ENCODE data around the gene GABRD.

GABRD gene

DNA sequence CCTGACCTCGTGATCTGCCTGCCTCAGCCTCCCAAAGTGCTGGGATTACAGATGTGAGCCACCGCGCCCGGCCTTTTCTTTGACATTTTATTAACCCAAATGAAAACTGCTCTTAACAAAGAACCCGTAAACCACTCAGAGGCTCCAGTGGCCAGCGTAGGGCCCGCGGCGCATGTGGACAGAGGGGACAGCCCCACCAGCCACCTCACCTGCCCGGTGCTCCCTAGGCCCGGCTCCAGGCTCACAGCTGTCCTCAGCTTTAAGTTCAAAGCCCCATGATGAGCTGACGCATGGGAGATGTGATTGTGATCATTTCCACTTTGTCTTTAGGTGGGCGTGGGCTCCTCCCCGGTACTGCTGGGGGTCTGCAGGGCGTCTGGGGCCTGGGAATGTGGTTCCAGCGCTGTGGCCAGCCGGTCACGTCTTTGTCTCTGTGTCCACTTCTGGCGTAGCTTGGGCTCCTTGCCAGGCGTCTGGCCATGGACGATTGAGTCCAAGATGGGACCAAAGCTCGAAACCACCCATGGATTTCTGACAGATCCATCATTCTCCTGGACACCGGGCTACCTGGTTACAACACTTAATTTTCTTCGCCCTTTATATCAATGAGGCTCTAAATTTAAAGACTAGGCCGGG is 37.9 kb downstream of the GABRD start:
- TF ChIP-seq, protein P1, sequence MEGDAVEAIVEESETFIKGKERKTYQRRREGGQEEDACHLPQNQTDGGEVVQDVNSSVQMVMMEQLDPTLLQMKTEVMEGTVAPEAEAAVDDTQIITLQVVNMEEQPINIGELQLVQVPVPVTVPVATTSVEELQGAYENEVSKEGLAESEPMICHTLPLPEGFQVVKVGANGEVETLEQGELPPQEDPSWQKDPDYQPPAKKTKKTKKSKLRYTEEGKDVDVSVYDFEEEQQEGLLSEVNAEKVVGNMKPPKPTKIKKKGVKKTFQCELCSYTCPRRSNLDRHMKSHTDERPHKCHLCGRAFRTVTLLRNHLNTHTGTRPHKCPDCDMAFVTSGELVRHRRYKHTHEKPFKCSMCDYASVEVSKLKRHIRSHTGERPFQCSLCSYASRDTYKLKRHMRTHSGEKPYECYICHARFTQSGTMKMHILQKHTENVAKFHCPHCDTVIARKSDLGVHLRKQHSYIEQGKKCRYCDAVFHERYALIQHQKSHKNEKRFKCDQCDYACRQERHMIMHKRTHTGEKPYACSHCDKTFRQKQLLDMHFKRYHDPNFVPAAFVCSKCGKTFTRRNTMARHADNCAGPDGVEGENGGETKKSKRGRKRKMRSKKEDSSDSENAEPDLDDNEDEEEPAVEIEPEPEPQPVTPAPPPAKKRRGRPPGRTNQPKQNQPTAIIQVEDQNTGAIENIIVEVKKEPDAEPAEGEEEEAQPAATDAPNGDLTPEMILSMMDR (conservative IDR thresholded peaks at IDR 0.05; ENCODE audit: control insufficient read depth, insufficient read depth, low read depth, low read length) = no peak
- H3K4me3 ChIP-seq (ENCODE audit: control insufficient read depth, low read depth, low read length) = no peak overlapping the region
- no peak for DNase-seq (ENCODE audit: low read depth)

DNA sequence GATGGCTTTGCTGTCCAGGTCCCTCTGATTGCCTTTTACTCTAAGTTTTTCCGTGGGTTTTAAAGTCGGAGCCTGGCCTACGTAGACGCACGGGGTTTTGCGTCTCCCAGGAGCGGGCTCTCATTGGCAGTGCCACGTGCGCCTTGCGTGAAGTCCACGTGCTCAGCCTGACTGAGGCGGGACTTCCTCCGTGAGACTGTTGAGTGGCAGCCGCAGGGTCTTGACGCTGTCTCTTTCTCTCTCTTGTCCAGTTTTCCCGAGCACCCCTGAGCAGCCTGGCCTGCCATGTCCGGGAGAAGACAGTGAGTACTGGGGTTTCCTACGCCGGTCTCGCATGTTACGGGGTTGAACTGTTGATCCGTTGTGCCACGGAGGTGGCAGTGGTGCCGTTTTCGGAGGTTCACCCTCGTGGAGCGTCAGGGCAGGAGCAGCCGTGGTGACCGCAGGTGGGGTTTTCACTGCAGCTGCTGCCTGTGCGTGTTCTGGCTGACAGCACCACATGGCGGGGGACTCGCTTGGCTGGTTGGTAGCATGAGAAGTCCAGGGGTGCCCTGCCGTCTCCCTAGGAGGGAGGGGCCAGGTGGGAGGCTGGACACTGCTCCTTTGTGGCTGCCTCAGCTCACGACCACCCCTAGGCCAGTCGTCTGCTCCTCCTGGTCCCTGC is 40.3 kb downstream of the GABRD start:
- no peak overlapping the region for H3K4me3 ChIP-seq (ENCODE audit: control insufficient read depth, low read depth, low read length)
- no peak for DNase-seq (ENCODE audit: low read depth)
- TF ChIP-seq, protein P1 (conservative IDR thresholded peaks at IDR 0.05; ENCODE audit: control insufficient read depth, insufficient read depth, low read depth, low read length) = no peak

DNA sequence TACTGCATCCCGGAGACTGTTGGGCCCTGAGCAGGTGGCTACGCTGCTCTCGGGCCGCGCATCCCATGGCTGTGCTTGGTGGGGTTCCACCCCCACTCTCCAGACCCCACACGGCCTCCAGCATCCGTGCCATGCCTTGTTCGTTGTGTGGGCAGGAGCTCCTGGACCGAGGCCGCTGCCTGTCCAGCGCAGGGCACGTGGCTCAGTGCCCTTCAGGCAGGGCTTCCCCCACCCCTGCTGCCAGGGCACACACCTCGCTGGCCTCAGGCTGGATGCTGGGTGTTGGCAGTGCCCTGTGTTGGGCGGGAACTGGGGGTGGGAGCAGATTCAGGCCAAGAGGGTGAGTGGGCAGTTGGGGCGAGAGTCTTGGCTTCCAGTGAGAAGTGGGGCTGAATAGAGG is 40.9 kb downstream of the GABRD start:
- no peak overlapping the region for H3K4me3 ChIP-seq (ENCODE audit: control insufficient read depth, low read depth, low read length)
- TF ChIP-seq, protein P1 (conservative IDR thresholded peaks at IDR 0.05; ENCODE audit: control insufficient read depth, insufficient read depth, low read depth, low read length) = no peak
- DNase-seq (ENCODE audit: low read depth) = no peak

DNA sequence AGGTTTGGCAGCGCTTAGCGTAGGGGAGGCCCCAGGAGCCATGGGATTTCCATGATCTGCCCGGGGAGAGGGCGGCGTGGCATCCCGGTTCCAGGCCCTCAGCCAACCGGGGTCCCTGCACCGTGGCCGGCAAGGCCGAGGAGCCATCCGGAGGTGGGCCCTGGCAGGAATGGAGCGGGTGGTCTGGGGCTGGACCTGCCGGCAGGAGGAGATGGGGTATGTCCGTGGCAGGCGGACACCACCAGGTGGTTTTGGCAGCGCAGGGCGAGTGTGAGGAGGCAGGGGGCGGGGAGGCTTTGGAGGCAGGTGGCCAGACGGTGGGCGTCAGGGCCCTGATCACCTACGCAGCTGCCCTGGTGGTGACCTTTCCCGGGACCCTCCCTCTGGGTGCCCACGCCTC is 41.4 kb downstream of the GABRD start:
- H3K4me3 ChIP-seq (ENCODE audit: control insufficient read depth, low read depth, low read length) = no peak overlapping the region
- no peak for DNase-seq (ENCODE audit: low read depth)
- TF ChIP-seq, protein P1 (conservative IDR thresholded peaks at IDR 0.05; ENCODE audit: control insufficient read depth, insufficient read depth, low read depth, low read length) = no peak

DNA sequence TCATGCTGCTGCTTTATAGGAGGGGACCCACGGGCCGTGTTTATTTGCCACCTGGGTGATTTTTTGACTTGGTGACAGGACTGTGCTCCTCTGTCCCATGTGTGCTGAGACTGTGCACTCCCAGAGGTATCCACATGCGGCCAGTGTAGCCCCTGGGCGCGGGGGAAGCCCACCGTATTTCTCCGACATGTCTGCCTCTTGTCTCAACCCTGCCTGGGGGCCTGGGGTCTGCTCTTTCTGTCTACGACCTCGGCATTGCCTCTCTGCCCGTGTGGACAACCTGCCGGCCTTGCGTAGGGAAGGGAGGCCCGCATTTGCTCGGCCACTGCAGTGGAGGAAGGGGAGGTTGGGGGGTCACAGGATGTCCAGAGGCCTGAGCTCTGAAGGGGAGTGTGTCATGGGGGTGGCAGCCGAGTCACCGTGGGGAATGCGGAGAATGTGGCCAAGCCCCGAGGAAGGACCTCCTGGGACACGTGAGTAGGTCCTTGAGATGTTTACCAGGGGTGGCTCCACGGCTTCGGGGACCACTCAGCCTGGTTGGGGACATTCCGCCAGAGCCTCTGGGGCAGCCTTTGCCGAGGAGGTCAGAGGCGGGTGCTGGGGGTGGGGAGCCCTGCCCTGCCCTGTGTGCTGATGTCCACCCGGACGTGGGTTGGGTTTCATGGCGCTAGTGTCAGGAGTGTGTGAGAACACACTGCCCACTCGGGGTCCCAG is 42.1 kb downstream of the GABRD start:
- no peak for DNase-seq (ENCODE audit: low read depth)
- H3K4me3 ChIP-seq (ENCODE audit: control insufficient read depth, low read depth, low read length) = no peak overlapping the region
- TF ChIP-seq, protein P1 (conservative IDR thresholded peaks at IDR 0.05; ENCODE audit: control insufficient read depth, insufficient read depth, low read depth, low read length) = no peak

DNA sequence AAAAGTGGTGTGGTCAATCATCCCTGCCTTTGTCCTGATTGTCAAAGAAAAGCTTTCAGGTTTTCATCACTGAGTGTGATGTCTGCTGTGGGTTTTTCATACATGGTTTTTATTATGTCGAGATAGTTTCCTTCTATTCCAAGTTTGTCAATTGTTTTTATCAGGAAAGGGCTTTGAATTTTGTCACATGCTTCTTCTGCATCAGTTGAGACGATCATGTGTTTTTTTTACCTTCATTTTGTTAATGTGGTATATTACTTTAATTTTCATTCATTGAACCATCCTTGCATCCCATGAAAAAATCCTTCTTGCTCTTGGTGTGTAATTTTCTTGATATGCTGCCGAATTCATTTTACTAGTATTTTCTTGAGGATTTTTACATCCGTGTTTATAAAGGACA is 46.6 kb downstream of the GABRD start:
- TF ChIP-seq, protein P1 (conservative IDR thresholded peaks at IDR 0.05; ENCODE audit: control insufficient read depth, insufficient read depth, low read depth, low read length) = no peak
- no peak overlapping the region for H3K4me3 ChIP-seq (ENCODE audit: control insufficient read depth, low read depth, low read length)
- no peak for DNase-seq (ENCODE audit: low read depth)
